Measurements from ENCODE around the gene ARHGEF28.

GRCh38 chr5:73702534-73702933, 76.5 kb downstream of the ARHGEF28 start:
- TF ChIP-seq, protein P1, sequence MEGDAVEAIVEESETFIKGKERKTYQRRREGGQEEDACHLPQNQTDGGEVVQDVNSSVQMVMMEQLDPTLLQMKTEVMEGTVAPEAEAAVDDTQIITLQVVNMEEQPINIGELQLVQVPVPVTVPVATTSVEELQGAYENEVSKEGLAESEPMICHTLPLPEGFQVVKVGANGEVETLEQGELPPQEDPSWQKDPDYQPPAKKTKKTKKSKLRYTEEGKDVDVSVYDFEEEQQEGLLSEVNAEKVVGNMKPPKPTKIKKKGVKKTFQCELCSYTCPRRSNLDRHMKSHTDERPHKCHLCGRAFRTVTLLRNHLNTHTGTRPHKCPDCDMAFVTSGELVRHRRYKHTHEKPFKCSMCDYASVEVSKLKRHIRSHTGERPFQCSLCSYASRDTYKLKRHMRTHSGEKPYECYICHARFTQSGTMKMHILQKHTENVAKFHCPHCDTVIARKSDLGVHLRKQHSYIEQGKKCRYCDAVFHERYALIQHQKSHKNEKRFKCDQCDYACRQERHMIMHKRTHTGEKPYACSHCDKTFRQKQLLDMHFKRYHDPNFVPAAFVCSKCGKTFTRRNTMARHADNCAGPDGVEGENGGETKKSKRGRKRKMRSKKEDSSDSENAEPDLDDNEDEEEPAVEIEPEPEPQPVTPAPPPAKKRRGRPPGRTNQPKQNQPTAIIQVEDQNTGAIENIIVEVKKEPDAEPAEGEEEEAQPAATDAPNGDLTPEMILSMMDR (CRISPR knock-in tag; IDR thresholded peaks at IDR 0.05) = no peak
- TF ChIP-seq ZBTB38 (CRISPR knock-in tag; IDR thresholded peaks at IDR 0.05) = no peak
- no peak for TF ChIP-seq MEIS1 (CRISPR knock-in tag; IDR thresholded peaks at IDR 0.05; ENCODE audit: borderline replicate concordance)
- no peak for TF ChIP-seq KDM6A (CRISPR knock-in tag; IDR thresholded peaks at IDR 0.05; ENCODE audit: low read depth)
- no peak for TF ChIP-seq CBX5 (CRISPR knock-in tag; IDR thresholded peaks at IDR 0.05; ENCODE audit: borderline replicate concordance)
- no peak for TF ChIP-seq POLR2A (IDR thresholded peaks at IDR 0.05; ENCODE audit: insufficient read depth in 1 of 2, low read depth in 2 of 2, low read length in 2 of 2)
- no peak for TF ChIP-seq SP1 (IDR thresholded peaks at IDR 0.05)
- no peak for TF ChIP-seq SP1 (CRISPR knock-in tag; IDR thresholded peaks at IDR 0.05)
- TF ChIP-seq MXI1 (IDR thresholded peaks at IDR 0.05; ENCODE audit: borderline replicate concordance, low read depth, low read length) = no peak
- TF ChIP-seq RBM22 (optimal IDR thresholded peaks at IDR 0.05; ENCODE audit: low read length) = no peak
- TF ChIP-seq ARNT (IDR thresholded peaks at IDR 0.05) = no peak
